ENCODE data around the gene FCN2.

FCN2 gene

DNA sequence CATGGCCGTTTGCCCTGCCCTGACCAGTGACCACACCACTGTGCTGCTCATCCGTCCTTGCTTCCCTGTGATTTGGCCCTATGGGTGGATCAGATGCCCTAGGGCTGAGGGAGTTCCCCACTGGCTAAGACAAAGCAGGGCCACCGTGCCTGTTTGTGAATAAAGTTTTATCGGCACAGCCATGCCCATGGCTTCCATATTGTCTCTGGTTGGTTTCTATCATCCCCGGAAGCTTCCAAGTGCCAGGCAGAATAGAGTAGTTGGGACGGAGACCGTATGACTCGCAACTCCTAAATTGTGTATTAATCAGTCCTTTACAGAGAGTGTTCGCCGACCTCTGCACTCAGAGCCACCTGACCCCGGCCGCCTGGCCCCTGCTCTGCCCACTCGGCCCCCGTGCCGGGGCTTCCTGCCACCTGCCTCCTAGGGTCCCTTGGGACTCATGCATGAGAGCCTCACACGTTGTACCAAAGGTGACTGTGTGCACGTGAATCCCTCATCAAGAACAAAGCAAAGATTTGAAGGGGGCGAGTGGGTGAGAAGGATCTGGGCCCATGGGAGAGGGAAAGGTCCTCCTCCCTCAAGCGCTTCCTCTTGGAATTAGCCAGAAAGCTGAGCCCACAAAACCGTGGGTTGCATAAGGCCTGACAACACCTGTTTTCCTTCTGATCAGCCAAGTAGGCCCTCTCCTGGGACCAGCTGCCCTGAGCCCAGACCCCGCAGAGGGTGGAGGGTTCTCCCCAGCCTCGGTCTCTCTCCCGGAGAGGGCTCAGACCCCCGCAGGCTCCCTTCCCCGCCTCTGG lies 11.7 kb upstream of the FCN2 start:
- in situ Hi-C loops (cut with MboI; ENCODE audit: low sequenced_read_pairs) = no loop called here

DNA sequence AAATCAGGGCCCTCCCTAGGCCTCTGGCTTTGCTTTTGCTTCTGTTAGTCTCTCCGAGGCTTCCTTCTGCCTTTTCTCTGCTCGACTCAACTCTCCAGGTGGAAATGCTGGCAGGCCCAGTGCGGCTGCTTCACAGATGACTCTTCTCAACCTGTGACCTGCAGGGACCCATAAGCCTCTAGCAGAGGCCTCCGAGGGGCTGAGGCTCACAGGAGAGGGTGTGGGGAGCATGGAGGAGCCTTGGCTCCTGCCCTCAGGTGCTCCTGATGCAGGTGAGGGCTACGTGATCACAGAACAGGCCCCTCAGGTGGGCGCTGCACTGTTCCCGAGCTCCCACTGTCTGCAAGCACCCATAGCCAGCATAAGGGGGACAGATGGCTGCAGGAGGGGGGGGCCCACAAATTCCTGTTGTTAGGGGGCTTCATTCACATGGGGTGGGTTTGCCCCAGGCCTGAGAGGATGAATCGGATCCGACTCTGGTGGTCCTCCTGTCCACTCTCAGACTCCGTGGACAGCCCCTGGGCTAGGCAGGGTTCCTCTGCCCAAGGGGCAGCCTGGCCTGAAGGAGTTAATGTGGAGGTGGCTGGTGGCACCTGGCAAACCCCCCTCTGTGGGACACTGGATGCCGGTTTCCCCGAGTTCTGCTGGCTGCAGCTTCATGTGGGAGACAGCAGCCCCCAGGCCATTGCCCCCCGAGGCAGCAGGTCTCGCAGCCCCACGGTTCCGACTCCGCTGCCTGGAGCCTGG lies 10.9 kb upstream of the FCN2 start:
- in situ Hi-C loops (cut with MboI; ENCODE audit: low sequenced_read_pairs) = no loop called here

DNA sequence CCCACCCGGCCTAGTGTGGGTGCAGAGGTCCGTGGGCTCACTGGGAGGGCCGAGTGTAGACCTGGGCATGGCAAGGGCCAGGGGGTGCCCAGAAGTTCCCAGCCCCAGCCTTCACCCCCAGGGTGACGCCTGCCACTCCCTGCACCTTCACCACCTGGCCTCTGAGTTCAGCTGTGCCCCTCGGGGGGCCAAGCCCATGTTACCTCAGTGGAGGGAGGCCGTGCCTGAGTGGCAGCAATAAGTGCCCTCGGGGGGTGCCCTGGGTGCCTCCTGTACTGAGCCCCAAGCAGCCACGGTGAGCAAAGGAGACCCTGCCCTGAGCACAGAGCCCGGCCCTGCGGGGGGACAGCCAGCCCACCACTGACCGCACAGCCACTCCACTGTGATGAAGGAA lies 10.3 kb upstream of the FCN2 start:
- in situ Hi-C loops (cut with MboI; ENCODE audit: low sequenced_read_pairs) = no loop called here

DNA sequence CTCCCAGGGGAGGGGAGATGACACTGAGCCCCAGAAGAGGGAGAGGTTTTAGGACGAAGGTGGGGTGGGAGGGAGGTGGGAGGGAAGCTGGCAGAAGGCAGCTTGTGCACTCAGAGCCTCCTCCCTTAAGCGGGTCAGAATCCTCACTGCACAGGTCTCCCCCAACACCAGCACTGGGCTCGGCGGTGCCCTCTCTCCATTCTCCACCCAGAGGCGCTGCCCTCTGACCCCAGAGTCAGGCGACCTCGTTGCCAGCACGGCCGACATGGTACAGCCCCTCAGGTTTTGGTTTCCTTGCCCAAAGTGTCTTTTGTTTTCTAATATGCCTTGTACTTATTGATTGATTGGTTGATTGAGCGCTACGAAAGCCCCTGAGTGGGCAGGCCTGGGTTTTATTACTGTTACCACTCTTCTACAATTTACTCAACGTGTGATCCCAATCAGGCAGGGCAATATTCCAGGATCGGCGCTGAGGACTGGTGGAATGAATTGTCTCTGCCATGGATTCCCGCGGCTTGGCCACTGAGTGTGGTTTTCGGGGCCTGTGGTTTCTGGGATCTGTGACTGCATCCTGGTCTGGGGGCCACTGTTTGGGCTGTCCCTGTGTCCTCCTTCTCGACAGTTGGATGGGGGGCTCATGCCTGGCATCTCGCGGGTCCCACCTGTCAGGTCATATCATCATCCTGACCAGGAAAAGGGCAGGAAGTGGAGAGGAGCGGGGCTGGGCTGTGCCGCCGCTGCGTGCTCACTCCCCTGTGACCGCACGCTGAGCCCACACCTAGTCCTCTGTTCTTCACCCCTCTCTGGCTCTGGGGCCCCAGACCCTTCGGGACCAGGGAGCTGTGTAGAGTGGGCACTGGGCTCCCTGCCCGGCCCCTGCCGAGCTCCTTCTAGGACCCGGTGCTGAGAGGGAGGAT lies 9.6 kb upstream of the FCN2 start:
- in situ Hi-C loops (cut with MboI; ENCODE audit: low sequenced_read_pairs) = no loop called here

DNA sequence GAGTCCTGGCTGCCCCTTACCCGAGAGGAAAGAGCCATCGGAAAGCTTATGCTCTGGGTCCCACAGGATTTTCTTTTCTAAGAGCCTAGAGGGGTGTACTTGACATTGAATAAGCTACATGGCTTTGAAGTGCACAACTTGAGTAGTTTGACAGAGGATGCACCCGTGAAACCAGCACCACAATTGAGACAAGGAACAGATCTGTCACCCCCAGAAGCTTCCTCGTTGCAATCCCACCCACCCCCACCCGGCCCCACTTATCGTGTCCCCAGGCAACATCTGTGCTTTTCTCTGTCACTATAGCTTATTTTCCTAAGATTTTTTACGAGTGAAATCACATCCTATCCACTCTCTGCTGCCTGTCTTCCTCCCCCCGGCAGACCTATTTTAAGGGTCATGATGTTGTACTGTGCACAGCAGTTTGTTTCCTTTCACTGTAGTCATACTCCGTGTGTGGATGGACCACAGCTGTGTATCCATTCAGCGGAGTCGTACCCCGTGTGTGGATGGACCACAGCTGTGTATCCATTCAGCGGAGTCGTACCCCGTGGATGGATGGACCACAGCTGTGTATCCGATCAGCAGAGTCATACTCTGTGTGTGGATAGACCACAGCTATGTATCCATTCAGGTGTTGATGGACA lies 8.8 kb upstream of the FCN2 start:
- in situ Hi-C loops (cut with MboI; ENCODE audit: low sequenced_read_pairs) = no loop called here

DNA sequence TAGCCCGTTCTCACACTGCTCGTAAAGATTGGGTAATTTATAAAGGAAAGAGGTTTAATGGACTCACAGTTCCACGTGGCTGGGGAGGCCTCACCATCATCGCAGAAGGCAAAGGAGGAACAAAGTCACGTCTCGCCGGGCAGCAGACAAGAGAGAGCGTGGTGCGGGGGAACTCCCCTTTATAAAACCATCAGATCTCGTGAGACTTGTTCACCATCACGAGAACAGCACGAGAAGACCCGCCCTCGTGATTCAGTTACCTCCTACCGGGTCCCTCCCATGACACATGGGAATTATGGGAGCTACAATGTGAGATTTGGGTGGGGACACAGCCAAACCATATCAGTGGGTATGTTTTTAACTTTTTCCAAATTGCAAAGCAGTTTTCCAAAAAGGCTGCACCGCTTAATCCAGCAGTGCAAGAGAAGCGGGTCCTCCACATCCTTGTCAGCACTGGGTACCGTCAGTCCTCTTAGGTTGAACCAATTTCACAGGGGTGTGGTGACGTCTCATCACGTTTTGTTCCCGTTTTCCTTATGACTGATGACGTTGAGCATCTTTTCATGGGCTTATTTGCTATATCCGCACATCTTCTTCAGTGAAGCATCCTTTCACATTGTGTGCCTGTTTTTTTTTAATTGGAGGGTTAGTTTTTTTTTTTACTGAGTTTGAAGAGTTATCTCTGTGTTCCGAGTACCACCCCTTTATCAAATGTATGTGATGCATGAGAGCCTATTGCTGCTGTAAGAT lies 8.0 kb upstream of the FCN2 start:
- in situ Hi-C loops (cut with MboI; ENCODE audit: low sequenced_read_pairs) = no loop called here

DNA sequence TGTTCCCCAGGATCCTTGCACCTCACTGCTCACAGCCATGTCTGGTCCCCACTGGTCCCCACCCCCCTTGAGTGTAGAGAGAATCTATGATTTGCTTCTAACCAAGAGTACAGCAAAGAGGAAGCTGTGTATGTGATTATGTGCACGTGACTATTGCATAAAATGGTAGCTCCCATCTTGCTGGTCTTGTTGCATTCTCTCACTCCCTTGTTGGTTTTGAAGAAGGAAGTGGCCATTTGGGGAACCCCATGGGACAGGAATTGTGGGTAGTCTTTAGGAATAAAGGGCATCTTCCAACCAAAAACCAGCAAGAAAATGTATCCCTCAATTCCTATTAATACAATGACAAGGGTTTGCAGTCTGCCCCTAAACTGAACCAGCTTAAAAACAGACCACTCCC lies 5.2 kb upstream of the FCN2 start:
- in situ Hi-C loops (cut with MboI; ENCODE audit: low sequenced_read_pairs) = no loop called here

DNA sequence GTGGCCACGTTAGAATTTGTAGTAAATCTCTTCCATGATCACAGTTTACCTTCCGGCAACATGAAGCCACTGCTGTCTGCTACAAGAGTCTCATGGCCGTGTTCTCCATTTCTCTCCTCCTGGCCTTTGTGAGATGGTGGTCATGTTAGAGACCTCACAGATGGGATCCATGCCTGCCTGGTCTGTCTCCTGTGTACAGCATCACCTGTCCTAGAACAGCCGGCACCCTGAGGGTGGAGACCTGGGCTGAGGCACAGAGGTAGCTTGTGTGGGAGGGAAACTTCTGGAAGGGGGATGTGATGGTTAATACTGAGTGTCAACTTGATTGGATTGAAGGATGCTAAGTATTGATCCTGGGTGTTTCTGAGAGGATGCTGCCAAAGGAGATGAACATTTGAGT lies 3.1 kb upstream of the FCN2 start:
- in situ Hi-C loops (cut with MboI; ENCODE audit: low sequenced_read_pairs) = no loop called here

DNA sequence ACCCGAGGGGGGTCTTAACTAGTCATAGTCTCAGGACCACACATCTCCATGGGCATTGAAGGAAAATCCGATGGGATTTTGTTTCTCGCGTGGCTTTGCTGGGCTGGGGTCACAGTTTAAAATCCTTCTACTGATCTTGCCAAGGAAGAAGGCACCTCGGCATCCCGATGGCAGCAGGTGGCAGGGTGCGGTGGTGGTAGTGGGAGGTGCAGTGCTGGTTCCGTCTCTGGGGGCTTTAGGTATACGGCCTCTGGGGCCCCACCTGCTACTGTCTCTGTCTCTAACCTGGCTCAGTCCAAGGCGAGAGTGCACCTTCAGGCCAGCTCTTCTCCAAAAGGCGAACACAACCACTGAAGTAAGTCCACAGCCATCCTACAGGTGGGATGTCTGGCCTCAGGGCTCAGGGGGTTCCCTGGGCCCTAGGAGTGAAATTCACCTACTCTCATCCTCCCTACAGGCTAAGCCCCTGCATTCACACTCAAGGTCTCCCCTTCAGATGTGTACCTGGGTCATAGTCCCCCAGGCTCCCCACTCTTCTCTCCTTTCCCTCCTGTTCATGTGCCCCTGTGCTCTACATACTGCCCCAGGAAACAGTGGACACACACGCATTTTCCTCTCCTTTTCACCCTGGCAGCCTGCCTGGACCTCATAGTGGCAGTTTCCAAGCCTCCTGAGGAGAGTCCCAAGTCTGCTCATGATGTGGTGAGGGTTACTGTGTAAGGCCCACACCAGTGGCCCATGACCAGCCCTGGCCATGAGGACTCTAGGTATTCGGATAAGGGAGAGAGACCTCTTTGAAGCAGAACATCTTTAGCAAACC lies 736 bp upstream of the FCN2 start:
- in situ Hi-C loops (cut with MboI; ENCODE audit: low sequenced_read_pairs) = no loop called here

DNA sequence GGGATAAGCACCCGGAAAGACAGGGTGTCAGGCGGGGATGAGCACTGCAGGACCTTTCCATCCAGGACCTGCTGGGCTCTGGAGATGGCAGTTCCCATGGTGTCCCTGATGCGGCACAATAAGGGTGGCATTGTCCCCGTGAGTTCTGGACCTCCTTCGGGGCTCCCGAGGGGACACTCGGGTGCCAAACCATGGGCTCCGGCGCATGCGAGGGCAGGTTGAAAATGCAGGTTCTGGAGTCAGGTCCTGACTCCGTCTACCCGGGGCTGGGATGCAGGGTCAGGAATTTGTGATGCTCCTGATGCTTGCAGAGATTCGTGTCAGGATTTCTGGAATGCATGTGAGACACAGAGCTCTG lies 682 bp downstream of the FCN2 start:
- in situ Hi-C loops (cut with MboI; ENCODE audit: low sequenced_read_pairs) = no loop called here

DNA sequence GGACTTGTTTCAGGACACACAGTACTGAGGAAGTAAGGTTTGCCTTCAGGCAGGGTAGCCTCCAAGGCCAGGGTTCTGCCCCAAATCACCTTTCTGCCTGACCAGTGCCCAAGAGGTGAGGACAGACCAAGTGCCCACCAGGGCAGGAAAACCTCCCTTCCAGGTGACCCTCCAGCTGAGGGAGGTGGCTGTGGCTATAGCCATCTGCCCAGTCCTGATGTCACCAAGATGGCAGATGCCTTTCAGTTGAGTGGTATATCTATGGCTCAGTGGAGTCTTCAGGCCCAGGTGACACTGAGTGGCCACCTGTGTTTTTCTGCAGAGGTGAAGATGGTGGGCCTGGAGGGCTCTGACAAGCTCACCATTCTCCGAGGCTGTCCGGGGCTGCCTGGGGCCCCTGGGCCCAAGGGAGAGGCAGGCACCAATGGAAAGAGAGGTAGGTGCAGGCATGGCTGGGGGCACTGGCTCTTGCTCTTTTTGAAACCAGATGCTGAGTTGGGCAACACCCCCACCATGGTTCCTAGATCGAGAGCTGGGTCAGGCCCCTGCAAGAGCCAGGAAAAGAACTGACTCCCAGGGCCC lies 1.7 kb downstream of the FCN2 start:
- in situ Hi-C loops (cut with MboI; ENCODE audit: low sequenced_read_pairs) = no loop called here

DNA sequence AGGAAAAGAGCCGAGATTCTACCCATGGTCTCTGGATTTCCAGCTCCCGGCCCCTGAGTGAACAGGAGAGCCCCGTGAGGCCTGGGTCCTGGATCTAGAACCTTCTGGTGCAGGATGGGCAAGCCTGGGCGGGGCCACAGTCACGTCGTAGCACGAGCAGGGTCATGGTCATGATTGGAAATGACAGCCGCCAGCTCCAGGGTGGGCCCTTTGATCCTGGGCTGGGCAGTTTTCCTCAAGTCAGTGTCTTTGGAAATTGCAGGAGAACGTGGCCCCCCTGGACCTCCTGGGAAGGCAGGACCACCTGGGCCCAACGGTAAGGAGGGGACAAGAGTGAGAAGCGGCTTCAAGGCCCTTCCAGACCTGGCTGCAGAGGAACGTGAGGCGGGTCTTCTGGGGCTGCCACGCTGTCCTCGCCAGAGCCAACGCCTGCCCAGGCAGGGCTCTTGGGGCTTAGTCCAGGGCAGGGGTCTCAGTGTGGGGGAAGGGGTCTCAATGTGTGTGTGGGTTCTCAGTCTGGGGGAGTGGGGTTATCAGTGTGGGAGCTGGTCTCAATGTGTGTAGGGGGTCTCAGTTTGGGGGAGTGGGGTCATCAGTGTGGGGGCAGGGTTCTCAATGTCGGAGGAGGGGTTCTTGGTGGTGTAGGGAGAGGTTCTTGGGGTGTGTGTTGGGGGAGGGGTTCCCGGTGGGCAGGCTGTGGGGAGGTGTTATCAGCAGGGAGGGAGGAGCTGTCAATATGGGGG lies 2.6 kb downstream of the FCN2 start:
- in situ Hi-C loops (cut with MboI; ENCODE audit: low sequenced_read_pairs) = no loop called here

DNA sequence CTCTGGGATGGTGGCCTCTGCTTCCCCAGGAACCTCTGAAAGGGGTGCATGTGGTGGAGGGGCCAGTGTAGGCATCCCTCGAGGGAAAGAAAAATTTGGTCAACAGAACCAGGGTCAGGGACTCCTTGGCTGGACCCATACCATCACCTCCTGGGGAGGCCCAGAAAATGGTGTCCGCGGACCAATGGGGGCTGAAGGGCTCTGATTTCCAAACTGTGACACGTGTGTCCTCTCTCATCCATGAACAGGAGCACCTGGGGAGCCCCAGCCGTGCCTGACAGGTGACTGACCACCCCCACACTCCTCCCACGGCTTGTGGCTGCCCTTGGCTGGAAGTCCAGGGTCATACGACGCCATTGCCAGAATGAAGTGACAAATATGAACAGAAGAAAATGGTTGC lies 3.9 kb downstream of the FCN2 start:
- in situ Hi-C loops (cut with MboI; ENCODE audit: low sequenced_read_pairs) = no loop called here

DNA sequence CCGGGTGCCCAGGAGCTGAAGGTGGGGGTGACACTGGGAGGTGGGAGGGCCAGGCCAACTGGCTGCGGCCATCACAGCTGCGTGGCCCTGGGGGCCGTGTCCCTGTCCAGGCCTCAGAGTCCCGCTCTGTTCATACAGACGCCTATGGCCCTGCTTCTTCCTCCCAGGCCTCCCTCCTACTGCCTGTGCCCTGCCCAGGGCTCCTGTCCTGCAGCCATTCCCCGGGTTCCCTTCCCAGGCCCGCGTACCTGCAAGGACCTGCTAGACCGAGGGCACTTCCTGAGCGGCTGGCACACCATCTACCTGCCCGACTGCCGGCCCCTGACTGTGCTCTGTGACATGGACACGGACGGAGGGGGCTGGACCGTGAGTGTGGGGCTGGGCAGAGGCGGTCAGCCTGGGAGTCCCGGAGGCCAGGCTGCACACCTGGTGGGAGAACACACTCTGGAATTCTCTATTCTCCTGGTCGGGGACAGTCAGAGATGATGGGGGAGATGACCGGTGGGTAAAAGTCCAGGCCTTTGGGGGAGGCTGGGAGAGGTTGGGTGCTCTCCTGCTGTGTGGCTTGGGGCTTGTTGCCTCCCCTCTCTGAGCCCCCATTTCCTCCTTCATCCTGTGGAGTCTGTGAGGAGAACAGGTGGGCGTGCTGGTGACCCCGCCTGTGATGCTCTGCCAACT lies 4.5 kb downstream of the FCN2 start:
- in situ Hi-C loops (cut with MboI; ENCODE audit: low sequenced_read_pairs) = no loop called here

DNA sequence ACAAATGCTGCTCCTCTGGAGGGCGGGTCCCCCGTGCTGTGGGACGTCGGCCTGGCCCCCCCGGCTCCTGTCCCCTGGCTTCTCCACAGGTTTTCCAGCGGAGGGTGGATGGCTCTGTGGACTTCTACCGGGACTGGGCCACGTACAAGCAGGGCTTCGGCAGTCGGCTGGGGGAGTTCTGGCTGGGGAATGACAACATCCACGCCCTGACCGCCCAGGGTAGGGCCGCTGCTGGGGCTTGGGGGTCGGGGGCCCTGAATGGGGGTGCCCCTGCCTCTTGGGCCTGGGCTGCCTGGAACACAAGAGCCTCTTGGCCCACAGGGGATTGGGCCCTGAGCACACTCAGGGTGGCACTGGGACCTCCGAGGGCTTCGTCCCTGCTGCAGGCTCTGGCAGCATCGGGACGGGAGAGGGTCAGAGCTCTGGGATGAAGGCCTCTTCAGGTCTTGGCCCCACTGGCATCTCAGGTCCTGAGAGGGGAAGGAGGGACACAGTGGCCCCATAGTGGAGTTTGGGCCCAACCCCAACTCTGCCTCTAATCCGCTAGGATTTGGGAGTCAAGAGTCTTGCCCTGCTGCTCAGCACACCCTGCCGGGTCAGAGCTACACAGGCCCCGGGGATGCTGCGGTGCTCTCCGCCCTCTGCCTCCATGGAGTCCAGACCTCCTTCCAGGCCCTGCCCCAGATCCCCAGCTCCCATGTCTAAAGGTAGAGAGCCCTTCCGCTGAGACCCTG lies 5.2 kb downstream of the FCN2 start:
- in situ Hi-C loops (cut with MboI; ENCODE audit: low sequenced_read_pairs) = no loop called here

DNA sequence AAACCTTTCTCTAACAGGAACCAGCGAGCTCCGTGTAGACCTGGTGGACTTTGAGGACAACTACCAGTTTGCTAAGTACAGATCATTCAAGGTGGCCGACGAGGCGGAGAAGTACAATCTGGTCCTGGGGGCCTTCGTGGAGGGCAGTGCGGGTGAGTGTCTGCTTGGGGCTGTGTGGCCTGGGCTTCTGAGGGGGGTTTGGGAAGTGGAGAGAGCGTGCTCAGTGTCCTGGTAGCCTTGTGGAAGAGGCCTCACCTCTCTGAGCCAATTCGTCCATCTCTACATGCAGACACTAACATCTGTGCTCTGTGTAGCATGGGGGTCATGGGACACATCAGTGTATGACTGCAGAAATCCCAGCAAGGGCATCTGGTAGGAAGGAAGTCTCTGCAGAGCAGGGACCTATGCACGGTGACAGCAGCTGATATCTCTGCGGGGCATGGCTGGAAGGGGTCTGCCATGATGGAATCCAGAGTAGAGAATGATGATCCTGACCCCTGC lies 5.9 kb downstream of the FCN2 start:
- in situ Hi-C loops (cut with MboI; ENCODE audit: low sequenced_read_pairs) = no loop called here

DNA sequence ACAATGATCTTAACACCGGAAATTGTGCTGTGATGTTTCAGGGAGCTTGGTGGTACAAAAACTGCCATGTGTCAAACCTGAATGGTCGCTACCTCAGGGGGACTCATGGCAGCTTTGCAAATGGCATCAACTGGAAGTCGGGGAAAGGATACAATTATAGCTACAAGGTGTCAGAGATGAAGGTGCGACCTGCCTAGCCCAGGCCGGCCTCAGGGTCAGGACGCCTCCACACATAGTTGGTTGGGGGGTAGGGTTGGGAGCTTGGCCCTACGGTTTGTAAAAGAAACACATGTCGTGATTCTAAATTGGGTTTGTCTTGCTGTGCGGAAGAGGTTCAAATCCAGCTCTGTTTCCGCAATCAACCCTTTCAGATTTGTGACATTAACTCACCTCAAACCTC lies 6.6 kb downstream of the FCN2 start:
- in situ Hi-C loops (cut with MboI; ENCODE audit: low sequenced_read_pairs) = no loop called here
